ENCODE data around the gene CNTN4. TPM values are rescaled to one million over a fixed set of nuclear protein-coding genes. Genes with fewer than 3 reads are reported as not detected.

The CNTN4 gene
- total RNA-seq, 1 donor from 2014 or later: not detected

- Mint-ChIP-seq H3K27ac (ENCODE audit: unreplicated experiment) (no peak overlapping the region), H3K4me3 (ENCODE audit: unreplicated experiment) (no peak overlapping the region), H3K9me3 (ENCODE audit: unreplicated experiment) (peaks cover 2% of the 10 kb centered on the region), H3K4me1 (ENCODE audit: low read depth, unreplicated experiment) (no peaks in the 10 kb centered on the region), H3K36me3 (ENCODE audit: low read depth, unreplicated experiment) (no peaks in the 10 kb centered on the region), H3K27me3 (ENCODE audit: low read depth, unreplicated experiment) (no peaks in the 10 kb centered on the region)
- Histone ChIP-seq H3K79me2 (ENCODE audit: insufficient read depth, low read length) (no peaks in the 10 kb centered on the region), H3K27ac (ENCODE audit: low read depth, low read length) (no peak overlapping the region), H3K4me3 (ENCODE audit: insufficient read depth, low read depth, low read length) (no peak overlapping the region), H3K27me3 (ENCODE audit: insufficient read depth, low read length) (no peaks in the 10 kb centered on the region), H3K36me3 (ENCODE audit: insufficient read depth, low read length) (no peaks in the 10 kb centered on the region), H3K9me3 (ENCODE audit: insufficient read depth, low read depth, low read length) (peaks cover 3% of the 10 kb centered on the region), H3K9ac (ENCODE audit: low read length) (no peak overlapping the region), H3K4me2 (ENCODE audit: low read length) (no peak overlapping the region), H3K4me1 (ENCODE audit: insufficient read depth, low read length) (no peaks in the 10 kb centered on the region), H2AFZ (ENCODE audit: low read depth, low read length) (no peak overlapping the region), H4K20me1 (ENCODE audit: insufficient read depth, low read length) (no peaks in the 10 kb centered on the region)
- FAIRE-seq (no peak), DNase-seq (ENCODE audit: low read depth) (no peak)
- TF ChIP-seq EZH2 (IDR thresholded peaks at IDR 0.05; ENCODE audit: insufficient read depth, low read length) (no peak), CTCF (IDR thresholded peaks at IDR 0.05; ENCODE audit: insufficient read depth, low read depth, low read length) (no peak)
Measured at GRCh38 chr3:2166552-2166951, 67.9 kb downstream of the CNTN4 start.

DNA sequence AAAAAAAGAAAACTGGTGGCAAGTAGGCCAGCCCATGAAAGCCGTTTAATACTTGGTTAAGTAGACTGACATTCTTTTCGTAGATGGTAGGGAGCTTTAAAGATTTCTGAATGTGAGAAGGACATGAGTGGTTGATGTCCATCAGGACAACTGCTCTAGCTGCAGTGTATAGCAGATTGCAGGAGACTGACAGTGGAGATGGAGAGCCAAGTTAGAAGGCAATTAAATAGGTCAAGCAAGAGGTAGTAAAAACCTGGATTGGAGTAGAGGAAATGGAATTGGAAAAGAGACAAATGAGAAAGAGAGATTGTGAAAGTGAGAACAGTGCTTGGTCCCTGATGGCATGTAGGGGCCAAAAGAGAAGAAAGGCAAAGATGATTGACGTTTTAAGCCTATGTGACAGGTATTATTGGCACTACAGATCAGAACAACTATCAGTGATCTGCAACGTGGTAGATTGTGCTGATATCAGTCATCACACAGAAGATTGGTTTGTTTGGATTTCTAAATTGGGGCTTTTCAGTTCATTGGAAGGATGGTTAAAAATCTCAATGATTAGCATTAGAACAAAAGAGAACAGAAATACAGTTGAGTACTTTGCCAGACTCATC lies 74.0 kb downstream of the CNTN4 start:
- DNase-seq (ENCODE audit: low read depth) (no peak), FAIRE-seq (no peak)
- no peaks in the 10 kb centered on the region for H3K27me3 ChIP-seq (ENCODE audit: insufficient read depth, low read length)
- H3K9ac ChIP-seq (ENCODE audit: low read length): no peak overlapping the region
- Mint-ChIP-seq H3K36me3 (ENCODE audit: low read depth, unreplicated experiment) (no peaks in the 10 kb centered on the region), H3K27me3 (ENCODE audit: low read depth, unreplicated experiment) (no peaks in the 10 kb centered on the region), H3K9me3 (ENCODE audit: unreplicated experiment) (no peaks in the 10 kb centered on the region), H3K27ac (ENCODE audit: unreplicated experiment) (no peak overlapping the region), H3K4me1 (ENCODE audit: low read depth, unreplicated experiment) (no peaks in the 10 kb centered on the region), H3K4me3 (ENCODE audit: unreplicated experiment) (no peak overlapping the region)
- no peak overlapping the region for H3K4me2 ChIP-seq (ENCODE audit: low read length)
- H3K4me3 ChIP-seq (ENCODE audit: insufficient read depth, low read depth, low read length): no peak overlapping the region
- H2AFZ ChIP-seq (ENCODE audit: low read depth, low read length): no peak overlapping the region
- TF ChIP-seq CTCF (IDR thresholded peaks at IDR 0.05; ENCODE audit: insufficient read depth, low read depth, low read length) (no peak), EZH2 (IDR thresholded peaks at IDR 0.05; ENCODE audit: insufficient read depth, low read length) (no peak)
- H3K36me3 ChIP-seq (ENCODE audit: insufficient read depth, low read length): no peaks in the 10 kb centered on the region
- no peaks in the 10 kb centered on the region for H3K9me3 ChIP-seq (ENCODE audit: insufficient read depth, low read depth, low read length)
- no peaks in the 10 kb centered on the region for H3K79me2 ChIP-seq (ENCODE audit: insufficient read depth, low read length)
- H4K20me1 ChIP-seq (ENCODE audit: insufficient read depth, low read length): no peaks in the 10 kb centered on the region
- no peaks in the 10 kb centered on the region for H3K4me1 ChIP-seq (ENCODE audit: insufficient read depth, low read length)
- H3K27ac ChIP-seq (ENCODE audit: low read depth, low read length): no peak overlapping the region

GRCh38 chr3:2180634-2181033 lies 82.0 kb downstream of the CNTN4 start:
- no peaks in the 10 kb centered on the region for H3K4me1 ChIP-seq (ENCODE audit: insufficient read depth, low read length)
- FAIRE-seq (no peak), DNase-seq (ENCODE audit: low read depth) (no peak)
- Mint-ChIP-seq H3K4me3 (ENCODE audit: unreplicated experiment) (no peak overlapping the region), H3K9me3 (ENCODE audit: unreplicated experiment) (no peaks in the 10 kb centered on the region), H3K36me3 (ENCODE audit: low read depth, unreplicated experiment) (no peaks in the 10 kb centered on the region), H3K27me3 (ENCODE audit: low read depth, unreplicated experiment) (no peaks in the 10 kb centered on the region), H3K4me1 (ENCODE audit: low read depth, unreplicated experiment) (no peaks in the 10 kb centered on the region), H3K27ac (ENCODE audit: unreplicated experiment) (no peak overlapping the region)
- no peak overlapping the region for H3K4me3 ChIP-seq (ENCODE audit: insufficient read depth, low read depth, low read length)
- H3K27me3 ChIP-seq (ENCODE audit: insufficient read depth, low read length): no peaks in the 10 kb centered on the region
- H3K27ac ChIP-seq (ENCODE audit: low read depth, low read length): no peak overlapping the region
- no peaks in the 10 kb centered on the region for H3K36me3 ChIP-seq (ENCODE audit: insufficient read depth, low read length)
- H2AFZ ChIP-seq (ENCODE audit: low read depth, low read length): no peak overlapping the region
- no peak overlapping the region for H3K9ac ChIP-seq (ENCODE audit: low read length)
- no peak overlapping the region for H3K4me2 ChIP-seq (ENCODE audit: low read length)
- no peaks in the 10 kb centered on the region for H3K79me2 ChIP-seq (ENCODE audit: insufficient read depth, low read length)
- H3K9me3 ChIP-seq (ENCODE audit: insufficient read depth, low read depth, low read length): no peaks in the 10 kb centered on the region
- H4K20me1 ChIP-seq (ENCODE audit: insufficient read depth, low read length): no peaks in the 10 kb centered on the region
- TF ChIP-seq CTCF (IDR thresholded peaks at IDR 0.05; ENCODE audit: insufficient read depth, low read depth, low read length): no peak
- no peak for TF ChIP-seq EZH2 (IDR thresholded peaks at IDR 0.05; ENCODE audit: insufficient read depth, low read length)
